Heart left ventricle (tissue), 13 donors: ENCODE data around the gene NFKB2.

ENCODE experiments used
- CTCF ChIP-seq, 12 donors: fragments of 200-600 bp; sonication (generic) in 4 of 12; IDR thresholded peaks; one replicate each; pipeline versions ENCODE4 v1.5.0 to v1.8.0; 2018 to 2022; ENCODE audit warnings: antibody characterized with exemption in 12 of 12, mild to moderate bottlenecking in 5 of 12
- POLR2A ChIP-seq, 2 donors: fragments of 450-650 bp; IDR thresholded peaks; one replicate each; pipeline ENCODE4 v1.6.1; 2017; ENCODE audit warnings: antibody characterized with exemption in 2 of 2, mild to moderate bottlenecking in 2 of 2, moderate library complexity in 2 of 2
- donor health status: ischemic (EF 13 %, LVEDD 7.1; RV severe dilation, severe dysfunction).
- donor health status: DM: no; HTN: yes; CAD: no.
- donor health status: DM: no; HTN: no; CAD: no.
- donor health status: ischemic (EF 25% LVEDD 6.9; RV normal size, moderate dysfunction).
- donor health status: ischemic (EF 25% LVEDD 5.7; RV mildly dilated, moderate dysfunction).
- donor health status: ischemic (EF 35%, LVEDD 5.7; RV mildly dilated, moderate dysfunction).
- donor health status: nonischemic (EF 11% LVEDD 7.7; RV severe dilation, severe dysfunction).
- donor health status: DM: yes; HTN: yes; CAD: no.
- donor health status: PGD.
- donor health status: ischemic (EF 29% LVEDD 5.4; RV normal size, mild dysfunction).
- donor health status: nonischemic (EF 23%, LVEDD 6.1; RV moderate dilation, normal function).

DNA sequence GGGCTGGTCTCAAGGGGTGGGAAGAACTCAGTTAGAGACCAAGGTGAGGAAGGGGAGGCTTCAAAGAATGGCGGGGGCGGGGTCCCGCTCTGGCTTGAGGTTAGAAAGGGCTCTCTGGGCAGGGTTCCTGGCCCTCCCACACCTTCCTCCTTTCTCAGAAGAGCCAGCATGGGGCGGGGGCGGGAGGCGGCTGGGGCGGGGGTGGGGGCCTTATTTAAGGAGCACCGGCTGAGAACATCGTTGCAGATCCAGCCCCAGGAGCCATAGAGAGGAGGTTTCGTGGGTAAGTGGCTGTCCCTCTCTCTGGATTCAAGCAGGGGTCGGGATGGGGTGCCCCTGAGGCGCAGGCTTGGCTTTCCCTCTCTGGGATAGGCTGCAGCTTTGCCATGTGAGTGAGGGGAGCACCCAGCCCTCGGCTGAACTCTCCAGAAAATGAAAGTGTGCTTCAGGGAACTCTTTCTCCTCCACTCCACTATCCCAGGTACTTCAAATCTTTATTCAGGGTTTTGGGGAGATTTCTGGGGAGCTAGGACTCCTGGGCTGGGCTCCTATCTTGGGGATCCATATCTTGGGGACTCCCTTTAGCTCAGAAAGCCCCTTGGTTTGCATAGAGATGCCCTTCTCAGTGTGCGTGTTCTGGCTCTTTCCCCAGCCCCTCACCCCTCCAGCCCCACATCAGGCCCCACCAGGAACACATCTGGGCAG, 40.2 kb downstream of the NFKB2 start:
- TF ChIP-seq CTCF (IDR thresholded peaks at IDR 0.05) (no peak), POLR2A (IDR thresholded peaks at IDR 0.05) (no peak)
